Loucy (cell line): ENCODE results near the gene KATNB1.
A peak's percentile ranks its signal among the peaks of the same experiment; 100 is the strongest.

Source experiments
- H2AFZ ChIP-seq: fragments of 200-600 bp; sonication (generic); 2 replicates; pipeline ENCODE4 v1.6.0; 2016; ENCODE audit warnings: antibody characterized with exemption, mild to moderate bottlenecking, low read length, moderate library complexity
- H3F3A ChIP-seq: fragments of 200-600 bp; 2 replicates; pipeline ENCODE4 v1.6.0; 2016; ENCODE audit warnings: antibody characterized with exemption, low read depth, mild to moderate bottlenecking
- H3K27me3 ChIP-seq: fragments of 200-600 bp; sonication (generic); 2 replicates; pipeline ENCODE4 v1.6.1; 2014; ENCODE audit warnings: low read length, mild to moderate bottlenecking; ENCODE audit not compliant: insufficient read depth, poor library complexity, severe bottlenecking
- H3K36me3 ChIP-seq: fragments of 200-600 bp; sonication (generic); 2 replicates; pipeline ENCODE4 v1.6.1; 2016; ENCODE audit warnings: low read length; ENCODE audit not compliant: insufficient read depth
- H3K4me1 ChIP-seq: fragments of 200-600 bp; sonication (generic); 2 replicates; pipeline ENCODE4 v1.5.1; 2014; ENCODE audit warnings: low read length, mild to moderate bottlenecking; ENCODE audit not compliant: insufficient read depth, poor library complexity, severe bottlenecking
- H3K4me2 ChIP-seq: fragments of 200-600 bp; sonication (generic); 2 replicates; pipeline ENCODE4 v1.6.0; 2014; ENCODE audit warnings: antibody characterized with exemption, low read length, low read depth, mild to moderate bottlenecking; ENCODE audit not compliant: poor library complexity, severe bottlenecking
- H3K4me3 ChIP-seq: fragments of 200-600 bp; sonication (generic); 2 replicates; pipeline ENCODE4 v1.5.1; 2014; ENCODE audit warnings: low read length, mild to moderate bottlenecking, mixed read lengths; ENCODE audit not compliant: poor library complexity, severe bottlenecking
- H3K79me2 ChIP-seq: fragments of 200-600 bp; sonication (generic); 2 replicates; pipeline ENCODE4 v1.6.1; 2014; ENCODE audit warnings: low read length; ENCODE audit not compliant: insufficient read depth
- H3K9ac ChIP-seq: fragments of 200-600 bp; sonication (generic); 2 replicates; pipeline ENCODE4 v1.6.0; 2014; ENCODE audit warnings: mild to moderate bottlenecking, low read depth, low read length, moderate library complexity; ENCODE audit not compliant: poor library complexity, severe bottlenecking
- H3K9me2 ChIP-seq: fragments of 200-600 bp; sonication (generic); replicated peaks from 2 replicates; pipeline ENCODE4 v1.6.1; 2016; ENCODE audit warnings: low read depth, low read length, mixed read lengths
- H3K9me3 ChIP-seq: fragments of 200-600 bp; sonication (generic); 2 replicates; pipeline ENCODE4 v1.6.1; 2014; ENCODE audit warnings: mild to moderate bottlenecking, antibody characterized with exemption, low read length, low read depth; ENCODE audit not compliant: insufficient read depth
- H4K20me1 ChIP-seq: fragments of 200-600 bp; sonication (generic); 2 replicates; pipeline ENCODE4 v1.6.0; 2014; ENCODE audit warnings: antibody characterized with exemption, low read length, mild to moderate bottlenecking; ENCODE audit not compliant: insufficient read depth, poor library complexity, severe bottlenecking
- CTCF ChIP-seq: fragments of 200-600 bp; sonication (generic); conservative IDR thresholded peaks from 2 replicates; pipeline ENCODE4 v1.5.1; 2014; ENCODE audit warnings: mild to moderate bottlenecking, antibody characterized with exemption, low read length
- EZH2phosphoT487 ChIP-seq: fragments of 200-600 bp; IDR thresholded peaks from 2 replicates; pipeline ENCODE4 v1.6.1; 2018; ENCODE audit warnings: antibody characterized with exemption, mild to moderate bottlenecking, moderate library complexity, borderline replicate concordance

The KATNB1 gene

DNA sequence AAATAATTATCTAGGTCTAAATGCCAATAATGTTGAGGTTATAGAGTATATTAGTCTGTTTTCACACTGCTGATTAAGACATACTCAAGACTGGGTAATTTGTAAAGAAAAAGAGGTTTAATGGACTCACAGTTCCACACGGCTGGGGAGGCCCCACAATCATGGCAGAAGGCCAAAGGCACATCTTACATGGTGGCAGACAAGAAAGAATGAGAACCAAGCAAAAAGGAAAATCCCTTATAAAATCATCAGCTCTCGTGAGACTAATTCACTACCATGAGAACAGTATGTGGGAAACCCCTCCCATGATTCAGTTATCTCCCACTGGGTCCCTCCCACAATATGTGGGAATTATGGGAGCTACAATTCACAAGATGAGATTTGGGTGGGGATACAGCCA lies 2.9 kb upstream of the KATNB1 start:
- H3F3A ChIP-seq: no peaks in the 10 kb centered on the region
- H3K4me1 ChIP-seq: peaks cover 16% of the 10 kb centered on the region
- no peaks in the 10 kb centered on the region for H3K9me3 ChIP-seq
- H4K20me1 ChIP-seq: no peaks in the 10 kb centered on the region
- no peak overlapping the region for H3K4me2 ChIP-seq
- no peak overlapping the region for H3K9ac ChIP-seq
- H3K79me2 ChIP-seq: peaks cover 17% of the 10 kb centered on the region; the same call in 1 of the 2 replicates
- no peaks in the 10 kb centered on the region for H3K9me2 ChIP-seq
- no peaks in the 10 kb centered on the region for H3K36me3 ChIP-seq
- no peak overlapping the region for H3K4me3 ChIP-seq
- no peak overlapping the region for H2AFZ ChIP-seq
- H3K27me3 ChIP-seq: no peaks in the 10 kb centered on the region
- TF ChIP-seq EZH2phosphoT487: no peak
- TF ChIP-seq CTCF: no peak

GRCh38 chr16:57734308-57734924 lies 1.2 kb upstream of the KATNB1 start:
- H3K27me3 ChIP-seq: no peaks in the 10 kb centered on the region
- no peaks in the 10 kb centered on the region for H3K9me2 ChIP-seq
- H3K4me2 ChIP-seq: peak overlapping the region; percentile 79
- H4K20me1 ChIP-seq: no peaks in the 10 kb centered on the region
- no peaks in the 10 kb centered on the region for H3K36me3 ChIP-seq
- no peaks in the 10 kb centered on the region for H3K9me3 ChIP-seq
- TF ChIP-seq EZH2phosphoT487 (no peak), CTCF (no peak)
- H3K79me2 ChIP-seq: peaks cover 26% of the 10 kb centered on the region; the same call in 1 of the 2 replicates
- H3K9ac ChIP-seq: peak overlapping the region; percentile 91
- H2AFZ ChIP-seq: peak overlapping the region; percentile 74
- H3K4me1 ChIP-seq: peaks cover 21% of the 10 kb centered on the region
- no peaks in the 10 kb centered on the region for H3F3A ChIP-seq
- H3K4me3 ChIP-seq: peak overlapping the region; percentile 82

DNA sequence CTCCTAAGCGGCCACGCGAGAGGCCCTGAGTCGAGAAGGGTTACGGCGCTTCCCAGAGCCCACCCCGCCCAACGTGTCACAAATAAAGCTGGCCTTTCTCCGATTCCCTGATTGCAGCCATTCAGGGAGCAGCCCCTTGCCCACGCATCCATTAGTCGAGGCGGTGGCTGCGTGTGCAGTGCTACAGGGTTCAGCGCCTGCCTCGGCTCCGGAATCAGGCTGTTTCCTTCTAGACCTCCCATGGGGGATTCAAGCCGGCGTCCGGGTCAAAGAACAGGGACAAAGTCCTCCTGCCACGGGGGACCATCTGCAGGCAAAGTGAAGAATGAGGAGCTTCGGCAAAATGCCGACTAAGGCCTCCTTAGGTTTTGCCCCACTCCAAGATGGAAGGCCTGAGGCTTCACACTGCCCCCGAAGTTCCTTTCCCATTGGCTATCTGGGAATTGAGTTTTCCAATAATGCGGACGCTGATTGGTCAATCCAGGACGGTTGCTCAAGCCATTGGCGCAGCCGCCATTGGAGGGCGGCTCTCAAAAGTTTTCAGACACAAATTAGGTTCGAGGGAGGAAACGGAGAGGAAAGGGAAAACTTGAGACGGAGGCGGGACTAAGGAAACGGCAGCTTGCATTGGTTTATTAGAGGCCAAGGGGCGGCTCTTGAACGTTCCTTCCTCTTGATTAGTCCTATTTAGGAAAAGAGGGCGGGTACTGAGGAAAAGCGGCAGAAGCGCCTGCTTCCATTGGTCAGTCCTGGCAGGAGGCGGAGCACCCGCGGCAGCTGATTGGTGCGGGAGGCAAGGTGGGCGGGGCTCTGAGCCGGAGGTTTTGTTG lies 430 bp upstream of the KATNB1 start:
- Histone ChIP-seq H3K9me3 (no peaks in the 10 kb centered on the region), H3K79me2 (peaks cover 30% of the 10 kb centered on the region; the same call in 1 of the 2 replicates), H3K4me1 (peaks cover 21% of the 10 kb centered on the region), H3K4me2 (peak overlapping the region; percentile 97), H3K27me3 (no peaks in the 10 kb centered on the region), H2AFZ (peak overlapping the region; percentile 74), H3F3A (no peaks in the 10 kb centered on the region), H3K4me3 (peak overlapping the region; percentile 93), H3K9ac (peak overlapping the region; percentile 91), H4K20me1 (no peaks in the 10 kb centered on the region), H3K36me3 (no peaks in the 10 kb centered on the region), H3K9me2 (no peaks in the 10 kb centered on the region)
- no peak for TF ChIP-seq CTCF
- no peak for TF ChIP-seq EZH2phosphoT487
